Nephron (organoid): ENCODE data around the gene HAGHL.
A peak's percentile ranks its signal among the peaks of the same experiment; 100 is the strongest.
"Not testable (repeated sequence)": the region's sequence is repeated elsewhere in the genome, so short reads cannot be mapped to it uniquely, and the experiment has no call there.

Experiments
- H3K27ac Mint-ChIP-seq, 3 experiments: 2 replicates each; pipeline ENCODE4 v1.8.0; 2020; ENCODE audit warnings: mixed read lengths in 3 of 3, mild to moderate bottlenecking in 2 of 3, moderate library complexity in 1 of 3
- H3K27me3 Mint-ChIP-seq: 2 replicates; pipeline ENCODE4 v1.8.0; 2021; ENCODE audit warnings: low read depth, mild to moderate bottlenecking, moderate library complexity, mixed read lengths
- H3K36me3 Mint-ChIP-seq: 2 replicates; pipeline ENCODE4 v1.8.0; 2020; ENCODE audit warnings: low read depth, mixed read lengths
- H3K4me1 Mint-ChIP-seq: 2 replicates; pipeline ENCODE4 v1.8.0; 2020; ENCODE audit warnings: mixed read lengths
- H3K4me3 Mint-ChIP-seq, 3 experiments: 2 replicates each; pipeline ENCODE4 v1.8.0; 2020; ENCODE audit warnings: mild to moderate bottlenecking in 3 of 3, mixed read lengths in 3 of 3, moderate library complexity in 2 of 3
- H3K9me3 Mint-ChIP-seq: 2 replicates; pipeline ENCODE4 v1.8.0; 2020; ENCODE audit warnings: mixed read lengths
- CTCF ChIP-seq, 3 experiments: fragments of 200-600 bp; sonication (generic); IDR thresholded peaks; one replicate each; pipeline ENCODE4 v1.5.0; 2021; ENCODE audit warnings: antibody characterized with exemption in 3 of 3; ENCODE audit not compliant: unreplicated experiment in 3 of 3

Gene HAGHL

GRCh38 chr16:740459-740763 lies 13.5 kb downstream of the HAGHL start:
- peaks cover 10% of the 10 kb centered on the region for H3K36me3 Mint-ChIP-seq
- no peak overlapping the region for H3K27ac Mint-ChIP-seq
- no peaks in the 10 kb centered on the region for H3K27me3 Mint-ChIP-seq
- peak overlapping the region; percentile 78 to 83 (median 81) for H3K4me3 Mint-ChIP-seq
- H3K4me1 Mint-ChIP-seq, result no peaks in the 10 kb centered on the region
- no peaks in the 10 kb centered on the region for H3K9me3 Mint-ChIP-seq
- TF ChIP-seq CTCF (IDR thresholded peaks at IDR 0.05; ENCODE audit: unreplicated experiment in 3 of 3), result no peak

- H3K9me3 Mint-ChIP-seq, result no peaks in the 10 kb centered on the region
- no peaks in the 10 kb centered on the region for H3K27me3 Mint-ChIP-seq
- TF ChIP-seq CTCF (IDR thresholded peaks at IDR 0.05; ENCODE audit: unreplicated experiment in 3 of 3), result peak; percentile 92 to 99 (median 94)
- peaks cover 4% of the 10 kb centered on the region for H3K36me3 Mint-ChIP-seq
- H3K4me3 Mint-ChIP-seq, result peak within 1 kb of the TSS; percentile 83 to 88 (median 85)
- H3K4me1 Mint-ChIP-seq, result no peaks in the 10 kb centered on the region
- peak within 1 kb of the TSS in 1 of 3 experiments; percentile 71 for H3K27ac Mint-ChIP-seq
Observed at GRCh38 chr16:740764-741505, 14.0 kb downstream of the HAGHL start, which contains the start of gene CIAO3. Gene CIAO3 (minus strand): TSS chr16:740997. CDS start chr16:740985, 12 bp downstream.

- H3K4me3 Mint-ChIP-seq, result peak overlapping the region; percentile 67 to 88 (median 83)
- H3K27me3 Mint-ChIP-seq, result no peaks in the 10 kb centered on the region
- no peak for TF ChIP-seq CTCF (IDR thresholded peaks at IDR 0.05; ENCODE audit: unreplicated experiment in 3 of 3)
- no peaks in the 10 kb centered on the region for H3K9me3 Mint-ChIP-seq
- peaks cover 4% of the 10 kb centered on the region for H3K36me3 Mint-ChIP-seq
- no peak overlapping the region for H3K27ac Mint-ChIP-seq
- no peaks in the 10 kb centered on the region for H3K4me1 Mint-ChIP-seq
Observed at GRCh38 chr16:741986-742629, 15.2 kb downstream of the HAGHL start.

DNA sequence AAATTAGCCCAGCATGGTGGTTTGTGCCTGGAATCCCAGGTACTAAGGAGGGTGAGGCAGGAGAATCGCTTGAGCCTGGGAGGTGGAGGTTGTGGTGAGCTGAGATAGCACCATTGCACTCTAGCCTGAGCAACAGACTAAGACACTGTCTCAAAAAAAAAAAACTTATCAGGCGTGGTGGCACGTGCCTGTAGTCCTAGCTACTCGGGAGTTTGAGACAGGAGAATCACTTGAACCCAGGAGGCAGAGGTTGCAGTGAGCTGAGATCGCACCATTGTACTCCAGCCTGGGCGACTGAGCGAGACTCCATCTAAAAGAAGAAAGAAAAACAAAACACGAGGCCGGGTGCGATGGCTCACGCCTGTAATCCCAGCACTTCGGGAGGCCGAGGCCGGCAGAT lies 16.0 kb downstream of the HAGHL start:
- H3K4me3 Mint-ChIP-seq, H3K36me3 Mint-ChIP-seq, H3K9me3 Mint-ChIP-seq, H3K27ac Mint-ChIP-seq, H3K4me1 Mint-ChIP-seq, H3K27me3 Mint-ChIP-seq: not testable (repeated sequence)

DNA sequence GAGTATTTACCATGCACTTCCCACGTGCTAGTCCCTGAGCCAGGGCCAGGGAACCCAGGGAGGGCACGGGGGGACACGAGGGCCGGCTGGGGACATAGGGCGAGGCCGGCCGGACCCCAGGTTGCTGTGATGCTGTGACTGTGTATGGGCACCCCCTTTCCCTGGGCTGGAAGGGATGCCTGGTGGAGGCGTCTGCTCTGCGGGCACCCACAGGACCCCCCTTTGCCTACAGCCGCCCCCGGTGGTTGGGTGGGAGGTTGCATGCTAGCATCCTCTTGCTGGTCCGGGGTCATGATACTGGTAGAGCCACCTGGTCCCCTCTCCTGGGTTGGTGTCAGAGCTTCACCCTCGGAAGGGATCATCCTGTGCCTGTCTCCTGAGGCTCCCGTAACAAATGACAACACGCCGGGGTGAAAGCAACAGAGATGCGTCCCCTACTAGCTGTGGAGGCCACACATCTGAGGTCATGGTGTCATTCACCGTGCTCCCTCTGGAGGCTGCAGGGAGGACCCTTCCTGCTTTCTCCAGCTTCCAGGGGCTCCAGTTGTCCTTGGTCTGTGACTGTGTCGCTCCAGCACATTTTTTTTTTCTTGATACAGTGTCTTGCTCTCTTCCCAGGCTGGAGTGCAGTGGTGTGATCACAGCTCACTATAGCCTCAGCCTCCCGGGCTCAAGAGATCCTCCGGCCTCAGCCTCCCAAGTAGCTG lies 17.0 kb downstream of the HAGHL start:
- Mint-ChIP-seq H3K27me3 (no peaks in the 10 kb centered on the region), H3K4me3 (peak overlapping the region in 1 of 3 experiments; percentile 36), H3K27ac (no peak overlapping the region), H3K4me1 (no peaks in the 10 kb centered on the region), H3K36me3 (no peaks in the 10 kb centered on the region), H3K9me3 (no peaks in the 10 kb centered on the region)
- no peak for TF ChIP-seq CTCF (IDR thresholded peaks at IDR 0.05; ENCODE audit: unreplicated experiment in 3 of 3)

DNA sequence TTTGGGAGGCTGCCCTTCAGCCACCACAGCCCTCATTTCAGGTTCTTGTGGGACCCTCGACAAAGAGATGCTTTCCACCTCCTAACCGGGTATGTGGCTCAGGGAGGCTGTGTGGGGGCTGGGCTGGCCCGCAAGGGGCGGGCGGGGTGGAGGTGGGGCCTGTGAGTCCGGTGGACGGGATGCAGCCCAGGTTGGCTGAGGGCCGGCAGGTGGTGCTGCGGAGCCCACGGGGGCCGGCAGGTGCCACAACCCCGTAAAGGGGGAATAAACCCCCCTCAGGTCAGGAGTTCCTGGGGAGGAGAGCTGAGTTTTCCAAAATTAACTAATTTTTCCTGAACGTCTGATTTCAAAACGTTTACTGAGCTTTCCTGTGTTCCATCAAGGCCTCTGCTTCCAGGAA lies 18.8 kb downstream of the HAGHL start:
- Mint-ChIP-seq H3K9me3 (no peaks in the 10 kb centered on the region), H3K36me3 (no peaks in the 10 kb centered on the region), H3K27ac (no peak overlapping the region), H3K4me3 (no peak overlapping the region), H3K4me1 (no peaks in the 10 kb centered on the region), H3K27me3 (no peaks in the 10 kb centered on the region)
- peak; percentile 49 to 58 (median 53) for TF ChIP-seq CTCF (IDR thresholded peaks at IDR 0.05; ENCODE audit: unreplicated experiment in 3 of 3)
